Endothelial cell of umbilical vein (primary cell): ENCODE measurements around the gene KCNMA1. TPM values are rescaled to one million over a fixed set of nuclear protein-coding genes. Genes with fewer than 3 reads are reported as not detected.

Experiments used
- BruUV-seq: library from RNA; stranded (reverse); fragments of 400-500 nt; replicated peaks from 2 replicates; lab custom pipeline; 2021; lab: Mats Ljungman, UMichigan
- CTCF ChIA-PET: fragments of 300-600, 350-600 bp; sonication (Branson Sonifier 250); formaldehyde crosslinking; loops from one replicate; lab custom pipeline; 2021; ENCODE audit warnings: antibody characterized with exemption, inconsistent platforms; lab: Charles Lee
- POLR2A ChIA-PET: fragments of 300-600, 350-600 bp; sonication (Branson Sonifier 250); formaldehyde crosslinking; loops from one replicate; lab custom pipeline; 2021; ENCODE audit warnings: antibody characterized with exemption, inconsistent platforms; lab: Charles Lee
- DNase-seq: peaks from one replicate; pipeline ENCODE4 v3.0.0-alpha.2; 2011; ENCODE audit warnings: low read depth, low spot score
- FAIRE-seq: peaks from 2 replicates; lab custom pipeline; 2011; peaks lifted over from hg19 to GRCh38; lab: Jason Lieb, UNC
- H2AFZ ChIP-seq: 2 replicates; pipeline ENCODE4 v1.6.0; 2012; ENCODE audit warnings: low read depth, low read length, control low read depth, inconsistent platforms
- H3K27ac ChIP-seq: 2 replicates; pipeline ENCODE4 v1.5.1; 2011; ENCODE audit warnings: low read depth, mild to moderate bottlenecking, control low read depth, low read length, moderate library complexity; ENCODE audit not compliant: insufficient read depth
- H3K27me3 ChIP-seq, 2 experiments: 2 replicates each; pipeline versions ENCODE4 v1.6.0 to v1.6.1; 2011; ENCODE audit warnings: low read length in 2 of 2, mixed read lengths in 1 of 2; ENCODE audit not compliant: control insufficient read depth in 2 of 2, insufficient read depth in 2 of 2
- H3K36me3 ChIP-seq, 2 experiments: 2 replicates in 1 of 2; 3 replicates in 1 of 2; pipeline ENCODE4 v1.5.1; 2011; ENCODE audit warnings: low read length in 2 of 2, mild to moderate bottlenecking in 1 of 2, moderate library complexity in 1 of 2; ENCODE audit not compliant: control insufficient read depth in 2 of 2, insufficient read depth in 2 of 2; ENCODE audit errors: extremely low read depth in 1 of 2
- H3K4me1 ChIP-seq: 3 replicates; pipeline ENCODE4 v1.5.1; 2011; ENCODE audit warnings: mild to moderate bottlenecking, low read length; ENCODE audit not compliant: control insufficient read depth, insufficient read depth; ENCODE audit errors: extremely low read depth
- H3K4me2 ChIP-seq: 2 replicates; pipeline ENCODE4 v1.6.1; 2011; ENCODE audit warnings: low read length, control low read depth, mixed read lengths; ENCODE audit not compliant: insufficient read depth
- H3K4me3 ChIP-seq, 3 experiments: fragments of 200-600 bp in 1 of 3; sonication (generic), shearing (Covaris generic) in 1 of 3; replicated peaks in 1 of 3; 2 replicates each; pipeline ENCODE4 v1.5.1; 2011 to 2016; ENCODE audit warnings: control low read depth in 3 of 3, low read length in 3 of 3, mild to moderate bottlenecking in 2 of 3, inconsistent platforms in 1 of 3, low read depth in 1 of 3, moderate library complexity in 1 of 3; ENCODE audit not compliant: insufficient read depth in 1 of 3
- H3K79me2 ChIP-seq: 2 replicates; pipeline ENCODE4 v1.6.0; 2012; ENCODE audit warnings: low read length, inconsistent platforms; ENCODE audit not compliant: control insufficient read depth, insufficient read depth
- H3K9ac ChIP-seq: replicated peaks from 2 replicates; pipeline ENCODE3; 2011; ENCODE audit warnings: low read length, control low read depth; ENCODE audit not compliant: insufficient read depth; ENCODE audit errors: extremely low read depth
- H3K9me1 ChIP-seq: replicated peaks from 3 replicates; pipeline ENCODE4 v1.6.0; 2011; ENCODE audit warnings: mild to moderate bottlenecking, low read length; ENCODE audit not compliant: control insufficient read depth, insufficient read depth; ENCODE audit errors: extremely low read depth
- H3K9me3 ChIP-seq: replicated peaks from 2 replicates; pipeline ENCODE4 v1.5.1; 2012; ENCODE audit warnings: low read length, inconsistent platforms; ENCODE audit not compliant: control insufficient read depth, insufficient read depth
- H4K20me1 ChIP-seq: replicated peaks from 2 replicates; pipeline ENCODE3; 2011; ENCODE audit warnings: mild to moderate bottlenecking, low read length; ENCODE audit not compliant: control insufficient read depth, insufficient read depth; ENCODE audit errors: extremely low read depth
- EZH2 ChIP-seq: IDR thresholded peaks from 2 replicates; pipeline ENCODE4 v1.6.1; 2012; ENCODE audit warnings: borderline replicate concordance, low read depth, mild to moderate bottlenecking, moderate library complexity, low read length, inconsistent platforms; ENCODE audit not compliant: severe bottlenecking
- FOS ChIP-seq: IDR thresholded peaks from 2 replicates; pipeline ENCODE4 v1.6.1; 2011; ENCODE audit warnings: mild to moderate bottlenecking, low read length, moderate library complexity, borderline replicate concordance; ENCODE audit not compliant: insufficient read depth
- GATA2 ChIP-seq: IDR thresholded peaks from 2 replicates; pipeline ENCODE4 v1.7.0; 2011; ENCODE audit warnings: low read depth, mild to moderate bottlenecking, moderate library complexity, mixed read lengths, low read length; ENCODE audit not compliant: insufficient read length, insufficient read depth
- JUN ChIP-seq: IDR thresholded peaks from 2 replicates; pipeline ENCODE4 v1.6.1; 2011; ENCODE audit warnings: borderline replicate concordance, low read depth; ENCODE audit not compliant: insufficient read length, insufficient read depth
- MYC ChIP-seq: IDR thresholded peaks from one replicate; pipeline ENCODE4 v1.6.1; 2011; ENCODE audit warnings: mild to moderate bottlenecking, low read depth, low read length
- POLR2A ChIP-seq: IDR thresholded peaks from 2 replicates; pipeline ENCODE4 v1.6.1; 2012; ENCODE audit warnings: low read depth, mild to moderate bottlenecking, control low read depth, low read length
- POLR2AphosphoS5 ChIP-seq: IDR thresholded peaks from 2 replicates; pipeline ENCODE4 v1.6.1; 2012; ENCODE audit warnings: low read depth, mild to moderate bottlenecking, control low read depth, low read length, moderate library complexity; ENCODE audit not compliant: insufficient read depth
- dilution Hi-C: fragments of 300-500 bp; cut with MboI; formaldehyde crosslinking; loops from one replicate; pipeline ENCODE4 v1.15.0; 2019; ENCODE audit warnings: low sequenced_read_pairs; ENCODE audit not compliant: extremely low pct_ligation_motif_present
- intact Hi-C: fragments of 100-400 bp; cut with micrococcal nuclease; formaldehyde crosslinking; loops from one replicate; pipeline ENCODE4 v1.10.0; 2022
- polyA plus RNA-seq, 4 experiments: library from polyadenylated mRNA; depleted of rRNA in 3 of 4; stranded (reverse) in 3 of 4; unstranded in 1 of 4; fragments of >200 nt; gene quantifications; 2 replicates each; pipeline versions ENCODE4 v1.2.1 to v1.2.3, GENCODE V29; 2011 to 2012; ENCODE audit warnings: missing spikeins in 1 of 4
- total RNA-seq: library from RNA; stranded (reverse); gene quantifications from 2 replicates; pipeline ENCODE4 v1.2.3, GENCODE V29; 2021
- TF ChIP-seq, protein P1 (sequence below): IDR thresholded peaks from 2 replicates; pipeline ENCODE4 v1.6.1; 2011; ENCODE audit not compliant: insufficient read depth, insufficient read length
- TF ChIP-seq, protein P2 (sequence below), 2 donors: IDR thresholded peaks; 1 replicate in 1 of 2; 2 replicates in 1 of 2; pipeline ENCODE4 v1.5.1; 2011; ENCODE audit warnings: low read length in 2 of 2, mild to moderate bottlenecking in 2 of 2, moderate library complexity in 2 of 2, control low read depth in 1 of 2, inconsistent platforms in 1 of 2, low read depth in 1 of 2; ENCODE audit not compliant: insufficient read depth in 1 of 2; ENCODE audit errors: extremely low read depth in 1 of 2

The KCNMA1 gene
- total and polyA plus RNA-seq, 2 donors (not counting 3 experiments of a cell fraction or from before 2014, with no cell fraction given) = 0.10 to 0.82 TPM

DNA sequence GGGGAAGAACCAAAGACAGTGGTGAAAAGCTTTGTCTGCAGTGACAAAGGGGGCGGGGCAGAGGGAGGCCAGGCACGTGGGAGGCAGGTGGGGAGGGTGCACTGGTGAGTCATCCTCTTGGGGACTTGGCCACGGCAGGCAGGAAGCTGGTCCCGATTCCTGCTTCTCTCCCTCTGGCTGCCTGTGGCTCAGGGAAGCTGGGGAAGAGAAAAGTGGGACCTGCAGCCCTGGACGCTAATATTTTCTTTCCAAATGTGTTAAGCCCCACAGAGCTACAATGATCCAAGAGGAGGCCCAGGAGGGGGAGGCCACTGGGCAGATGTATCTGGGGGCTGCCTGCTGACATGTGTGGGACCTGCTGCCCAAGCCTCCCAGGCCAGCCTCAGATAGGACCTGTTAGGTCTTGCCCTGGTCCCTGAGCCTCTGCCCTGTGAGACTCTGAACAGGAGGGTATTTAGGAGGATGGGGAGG is 231.8 kb downstream of the KCNMA1 start:
- H3K4me3 ChIP-seq = no peak overlapping the region
- POLR2A ChIA-PET = interaction anchor here (0.7 kb wide), 1 partner anchor 13 kb away, joined by 4 read pairs; no protein-coding TSS in a partner anchor
- dilution Hi-C loops = no loop called here
- DNase-seq = peak; percentile 51
- CTCF ChIA-PET = interaction anchor here (1.1 to 2.4 kb wide), 3 partner anchors 9 to 13 kb away, joined by 4 to 7 read pairs (median 5); no protein-coding TSS in a partner anchor
- H3K36me3 ChIP-seq = no peaks in the 10 kb centered on the region
- H3K4me2 ChIP-seq = no peak overlapping the region
- H3K9me3 ChIP-seq = no peaks in the 10 kb centered on the region
- FAIRE-seq = peak; percentile 81
- intact Hi-C loops = loop anchor here (1.0 kb wide), 1 partner anchor 13 kb away; no protein-coding TSS in a partner anchor
- H3K79me2 ChIP-seq = no peaks in the 10 kb centered on the region
- peaks cover 4% of the 10 kb centered on the region for H3K4me1 ChIP-seq
- no peaks in the 10 kb centered on the region for H3K27me3 ChIP-seq
- H4K20me1 ChIP-seq = no peaks in the 10 kb centered on the region
- no peak overlapping the region for H3K9ac ChIP-seq
- TF ChIP-seq GATA2 (no peak), FOS (peak; percentile 74), EZH2 (no peak), JUN (peak; percentile 58), POLR2A (no peak), POLR2AphosphoS5 (no peak), MYC (peak; percentile 80)
- TF ChIP-seq, protein P1, sequence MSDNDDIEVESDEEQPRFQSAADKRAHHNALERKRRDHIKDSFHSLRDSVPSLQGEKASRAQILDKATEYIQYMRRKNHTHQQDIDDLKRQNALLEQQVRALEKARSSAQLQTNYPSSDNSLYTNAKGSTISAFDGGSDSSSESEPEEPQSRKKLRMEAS = peak; percentile 42
- TF ChIP-seq, protein P2, sequence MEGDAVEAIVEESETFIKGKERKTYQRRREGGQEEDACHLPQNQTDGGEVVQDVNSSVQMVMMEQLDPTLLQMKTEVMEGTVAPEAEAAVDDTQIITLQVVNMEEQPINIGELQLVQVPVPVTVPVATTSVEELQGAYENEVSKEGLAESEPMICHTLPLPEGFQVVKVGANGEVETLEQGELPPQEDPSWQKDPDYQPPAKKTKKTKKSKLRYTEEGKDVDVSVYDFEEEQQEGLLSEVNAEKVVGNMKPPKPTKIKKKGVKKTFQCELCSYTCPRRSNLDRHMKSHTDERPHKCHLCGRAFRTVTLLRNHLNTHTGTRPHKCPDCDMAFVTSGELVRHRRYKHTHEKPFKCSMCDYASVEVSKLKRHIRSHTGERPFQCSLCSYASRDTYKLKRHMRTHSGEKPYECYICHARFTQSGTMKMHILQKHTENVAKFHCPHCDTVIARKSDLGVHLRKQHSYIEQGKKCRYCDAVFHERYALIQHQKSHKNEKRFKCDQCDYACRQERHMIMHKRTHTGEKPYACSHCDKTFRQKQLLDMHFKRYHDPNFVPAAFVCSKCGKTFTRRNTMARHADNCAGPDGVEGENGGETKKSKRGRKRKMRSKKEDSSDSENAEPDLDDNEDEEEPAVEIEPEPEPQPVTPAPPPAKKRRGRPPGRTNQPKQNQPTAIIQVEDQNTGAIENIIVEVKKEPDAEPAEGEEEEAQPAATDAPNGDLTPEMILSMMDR (IDR thresholded peaks at IDR 0.05; ENCODE audit: extremely low read depth in 1 of 2, insufficient read depth in 1 of 2, low read depth in 1 of 2, low read length in 2 of 2) = no peak
- no peak overlapping the region for H3K27ac ChIP-seq
- H3K9me1 ChIP-seq = no peaks in the 10 kb centered on the region
- BruUV-seq = no TSS peak
- no peak overlapping the region for H2AFZ ChIP-seq
